Measurements from ENCODE around the gene SEL1L3.

Gene SEL1L3

GRCh38 chr4:25790024-25790423, 72.8 kb downstream of the SEL1L3 start:
- DNase-seq (ENCODE audit: low read depth in 2 of 2) = no peak

DNA sequence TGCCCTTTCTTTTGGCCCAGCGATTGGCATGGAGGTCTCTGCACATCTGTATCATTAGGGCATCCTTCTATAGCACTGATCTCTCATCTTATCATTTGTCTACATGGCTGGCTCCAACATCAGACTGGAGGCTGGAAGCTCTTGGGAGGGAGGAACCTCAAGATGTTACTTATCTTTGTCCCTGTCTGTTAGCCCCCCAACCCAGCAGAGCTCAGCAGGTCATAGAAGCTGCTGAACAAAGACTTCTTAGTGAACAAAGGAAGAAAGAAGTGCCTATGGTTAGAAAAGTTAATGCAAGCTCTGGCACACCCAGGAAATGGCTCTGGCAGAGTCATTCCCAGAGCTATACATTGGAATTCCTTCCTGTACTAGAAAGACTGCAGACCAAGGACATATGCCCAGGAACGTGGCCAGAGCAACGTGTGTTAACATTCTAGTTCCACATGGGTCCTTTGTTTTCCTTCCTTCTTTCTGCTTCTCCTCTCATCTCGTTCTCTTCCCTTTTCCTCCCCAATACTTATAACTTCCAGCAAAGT, 74.0 kb downstream of the SEL1L3 start:
- no peak for DNase-seq (ENCODE audit: low read depth in 2 of 2)

- no peak for DNase-seq (ENCODE audit: low read depth in 2 of 2)
Observed at GRCh38 chr4:25786497-25787065, 76.2 kb downstream of the SEL1L3 start.

- DNase-seq (ENCODE audit: low read depth in 2 of 2) = no peak
Observed at GRCh38 chr4:25783943-25784342, 78.8 kb downstream of the SEL1L3 start.

DNA sequence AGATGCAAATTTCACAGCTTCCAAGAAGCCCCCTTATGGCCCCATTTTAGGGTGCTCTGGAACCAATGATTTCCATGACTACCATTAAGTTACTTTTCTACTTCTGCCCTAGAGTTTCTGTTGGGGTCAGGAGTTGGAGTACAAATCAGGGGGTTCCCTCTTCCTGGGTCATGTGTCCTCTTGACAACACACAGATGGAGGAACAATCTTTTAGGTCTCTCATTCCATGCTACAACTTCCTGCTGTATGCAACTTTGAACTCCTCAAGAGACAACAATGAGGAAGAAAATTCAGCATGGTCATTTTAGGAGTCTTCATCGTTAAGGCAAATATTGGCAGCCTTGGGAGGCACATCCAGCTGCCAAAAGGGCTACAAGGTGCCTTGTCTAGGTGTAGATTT, 79.7 kb downstream of the SEL1L3 start:
- DNase-seq (ENCODE audit: low read depth in 2 of 2) = no peak

DNA sequence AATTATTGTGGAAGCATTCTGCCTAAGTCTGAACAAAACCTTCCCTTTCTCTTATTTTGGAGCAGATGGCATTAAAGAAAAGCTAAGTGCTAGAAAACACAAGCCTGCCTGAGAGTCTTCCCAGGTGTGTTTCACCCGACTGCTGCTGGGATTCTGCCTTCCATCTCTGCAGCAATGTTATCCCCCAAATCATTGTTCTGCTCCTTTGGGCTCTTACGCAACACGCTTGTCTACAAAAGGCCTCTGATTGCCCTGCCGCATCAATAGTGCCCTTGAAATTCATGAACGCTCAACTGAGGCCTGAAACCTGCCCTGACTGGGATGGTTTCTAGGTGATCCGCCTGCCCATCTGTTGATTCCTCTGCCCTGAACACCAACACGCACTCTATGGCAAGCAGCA, 80.3 kb downstream of the SEL1L3 start:
- no peak for DNase-seq (ENCODE audit: low read depth in 2 of 2)

GRCh38 chr4:25779021-25779420, 83.8 kb downstream of the SEL1L3 start:
- DNase-seq (ENCODE audit: low read depth in 2 of 2) = no peak

- DNase-seq (ENCODE audit: low read depth in 2 of 2) = no peak
Observed at GRCh38 chr4:25776795-25777194, 86.0 kb downstream of the SEL1L3 start.

DNA sequence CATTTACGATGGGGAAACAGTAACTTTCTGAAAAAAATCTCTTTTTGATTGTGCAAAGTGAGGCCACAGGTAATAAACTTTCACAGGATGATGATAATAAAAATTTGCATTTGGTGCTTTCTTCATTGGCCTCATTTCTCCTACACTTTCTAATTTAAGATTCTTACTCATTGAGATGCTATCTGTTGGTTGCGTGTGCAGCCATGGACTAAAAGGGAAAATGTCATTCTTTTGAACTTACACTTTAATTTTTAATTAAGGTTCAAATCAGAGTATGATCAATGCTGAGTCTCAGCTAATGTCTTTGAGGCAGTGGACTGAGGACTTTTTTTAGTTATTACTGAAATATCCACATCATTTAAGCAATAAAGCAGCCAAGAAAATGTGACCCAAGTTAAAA, 87.6 kb downstream of the SEL1L3 start:
- no peak for DNase-seq (ENCODE audit: low read depth in 2 of 2)

DNA sequence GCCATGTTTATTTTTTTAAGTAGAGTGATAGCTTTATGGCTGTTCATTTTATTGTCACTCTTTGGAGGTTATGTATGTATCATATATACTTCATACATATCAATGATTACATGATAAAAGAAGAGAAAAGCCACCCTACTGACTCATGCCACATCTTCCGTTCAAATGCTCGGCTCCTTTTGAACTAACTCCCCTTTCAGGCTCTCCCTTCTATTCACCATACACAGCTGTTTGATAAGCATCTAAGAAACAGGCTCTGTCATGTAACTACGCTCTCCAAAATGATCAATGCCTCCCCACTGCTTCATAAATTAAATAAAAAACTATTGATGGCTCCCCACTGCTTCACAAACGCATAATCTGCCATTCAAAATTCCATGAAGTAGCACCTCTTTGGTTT, 89.4 kb downstream of the SEL1L3 start:
- DNase-seq (ENCODE audit: low read depth in 2 of 2) = no peak

- no peak for DNase-seq (ENCODE audit: low read depth in 2 of 2)
Observed at GRCh38 chr4:25771672-25772071, 91.1 kb downstream of the SEL1L3 start.

GRCh38 chr4:25770847-25771246, 91.9 kb downstream of the SEL1L3 start:
- no peak for DNase-seq (ENCODE audit: low read depth in 2 of 2)

GRCh38 chr4:25769251-25769650, 93.5 kb downstream of the SEL1L3 start:
- DNase-seq (ENCODE audit: low read depth in 2 of 2) = no peak

- DNase-seq (ENCODE audit: low read depth in 2 of 2) = no peak
Observed at GRCh38 chr4:25767877-25768725, 94.7 kb downstream of the SEL1L3 start.

GRCh38 chr4:25760518-25761157, 102.2 kb downstream of the SEL1L3 start:
- DNase-seq (ENCODE audit: low read depth in 2 of 2) = no peak

DNA sequence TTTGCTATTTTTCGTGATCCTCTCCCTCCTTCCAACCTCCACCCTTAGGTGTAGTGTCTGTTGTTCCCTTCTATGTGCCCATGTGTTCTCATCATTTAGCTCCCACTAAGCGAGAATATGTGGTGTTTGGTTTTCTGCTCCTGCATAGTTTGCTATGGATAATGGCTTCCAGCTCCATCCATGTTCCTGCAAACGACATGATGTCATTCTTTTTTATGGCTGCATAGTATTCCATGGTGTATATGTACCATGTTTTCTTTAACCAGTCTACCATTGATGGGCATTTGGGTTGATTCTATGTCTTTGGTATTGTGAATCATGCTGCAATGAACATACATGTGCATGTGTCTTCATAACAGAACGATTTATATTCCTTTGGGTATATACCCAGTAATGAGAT, 102.7 kb downstream of the SEL1L3 start:
- DNase-seq (ENCODE audit: low read depth in 2 of 2) = no peak

- no peak for DNase-seq (ENCODE audit: low read depth in 2 of 2)
Observed at GRCh38 chr4:25759101-25759500, 103.7 kb downstream of the SEL1L3 start.

- DNase-seq (ENCODE audit: low read depth in 2 of 2) = no peak
Observed at GRCh38 chr4:25757452-25757851, 105.3 kb downstream of the SEL1L3 start.

- no peak for DNase-seq (ENCODE audit: low read depth in 2 of 2)
Observed at GRCh38 chr4:25756503-25756902, 106.3 kb downstream of the SEL1L3 start.

DNA sequence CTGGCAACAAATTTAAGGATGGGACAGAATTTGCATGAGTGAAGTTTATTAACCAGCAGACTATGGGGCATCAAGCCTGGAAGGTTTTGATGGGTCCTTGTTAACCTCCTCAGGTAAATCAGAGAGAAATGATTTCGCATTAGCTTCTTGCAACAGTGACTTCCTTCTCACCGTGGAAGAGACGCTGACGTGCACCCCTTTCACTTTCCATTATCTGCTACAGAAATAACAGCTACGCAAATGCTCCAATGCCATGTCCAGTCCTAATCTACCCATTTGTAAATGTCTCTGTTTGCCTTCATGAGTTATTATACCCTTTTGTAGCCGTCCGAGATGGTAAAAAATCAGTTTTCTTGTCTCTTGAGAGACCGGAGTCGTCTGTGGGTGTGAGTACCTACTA, 106.9 kb downstream of the SEL1L3 start:
- DNase-seq (ENCODE audit: low read depth in 2 of 2) = no peak

GRCh38 chr4:25753239-25753638, 109.5 kb downstream of the SEL1L3 start:
- no peak for DNase-seq (ENCODE audit: low read depth in 2 of 2)

DNA sequence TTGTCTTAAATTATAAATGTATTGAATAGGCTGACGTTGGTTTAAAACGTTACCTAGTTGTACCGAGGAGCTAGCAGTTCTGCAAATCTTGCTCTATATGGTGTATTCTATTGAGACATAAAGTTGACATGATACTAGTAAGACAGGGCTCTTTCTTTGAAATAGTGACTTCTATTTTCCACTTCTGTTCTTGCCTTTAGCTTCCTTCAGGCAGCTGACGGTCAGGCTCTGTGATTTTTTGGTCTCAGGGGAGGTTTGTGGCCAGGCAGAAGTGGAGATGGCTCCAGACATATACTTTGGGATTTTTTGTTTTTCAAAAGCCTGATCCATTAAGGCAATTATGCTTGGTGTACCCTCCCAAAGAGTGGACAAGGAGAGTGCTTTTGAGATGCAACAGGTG, 111.9 kb downstream of the SEL1L3 start:
- DNase-seq (ENCODE audit: low read depth in 2 of 2) = no peak

Measured in stimulated activated CD8-positive, alpha-beta memory T cell treated with anti-CD3 and anti-CD28 coated beads, Interleukin-15, amount 100 ng/mL, for 4 hours (primary cell).